GM12801 (cell line): ENCODE data around the gene SMYD1.

Experiments
- TF ChIP-seq, protein P1 (sequence below): IDR thresholded peaks from one replicate; pipeline ENCODE4 v1.5.1; 2011; ENCODE audit warnings: control low read depth; ENCODE audit not compliant: insufficient read length; ENCODE audit errors: extremely low read depth

The SMYD1 gene

DNA sequence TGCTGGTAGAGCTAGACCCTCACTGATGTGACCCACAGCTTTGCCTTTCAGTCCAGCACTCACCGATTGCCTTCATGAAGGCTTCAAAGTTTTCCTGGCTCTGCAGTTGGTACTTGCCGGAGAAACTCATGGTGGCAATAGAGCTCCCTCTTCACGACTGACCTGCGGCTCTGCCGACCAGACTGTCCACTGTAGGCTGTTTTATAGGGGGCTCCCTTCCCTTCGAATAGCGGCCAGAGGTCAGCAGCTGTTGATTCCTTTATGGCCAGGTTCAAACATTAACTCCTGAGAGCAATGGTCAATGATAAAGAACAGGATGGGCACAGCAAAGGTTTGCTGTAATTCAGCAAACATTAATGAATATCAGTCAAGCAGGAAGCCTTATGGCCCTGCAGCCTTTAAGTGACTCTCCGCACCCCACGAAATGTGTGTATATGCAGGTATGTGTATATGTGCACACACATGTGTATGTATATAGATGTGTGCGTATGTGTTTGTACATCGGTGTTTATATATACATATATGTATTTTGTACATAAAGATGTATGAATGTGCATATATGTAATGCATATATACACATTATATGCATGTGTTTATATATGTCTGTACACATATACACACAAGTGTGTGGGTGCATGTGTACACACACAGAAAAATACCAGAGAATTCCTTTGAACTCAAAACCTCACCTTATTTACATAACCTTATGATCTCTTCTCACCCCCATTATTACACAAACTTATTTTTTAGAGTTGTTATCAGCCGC is 60.4 kb downstream of the SMYD1 start, which contains the start of gene FABP1:
Gene FABP1 (minus strand): TSS at position 175 of the 766 bp plus-strand sequence. CDS start 45 bp downstream, at position 130.
- TF ChIP-seq, protein P1, sequence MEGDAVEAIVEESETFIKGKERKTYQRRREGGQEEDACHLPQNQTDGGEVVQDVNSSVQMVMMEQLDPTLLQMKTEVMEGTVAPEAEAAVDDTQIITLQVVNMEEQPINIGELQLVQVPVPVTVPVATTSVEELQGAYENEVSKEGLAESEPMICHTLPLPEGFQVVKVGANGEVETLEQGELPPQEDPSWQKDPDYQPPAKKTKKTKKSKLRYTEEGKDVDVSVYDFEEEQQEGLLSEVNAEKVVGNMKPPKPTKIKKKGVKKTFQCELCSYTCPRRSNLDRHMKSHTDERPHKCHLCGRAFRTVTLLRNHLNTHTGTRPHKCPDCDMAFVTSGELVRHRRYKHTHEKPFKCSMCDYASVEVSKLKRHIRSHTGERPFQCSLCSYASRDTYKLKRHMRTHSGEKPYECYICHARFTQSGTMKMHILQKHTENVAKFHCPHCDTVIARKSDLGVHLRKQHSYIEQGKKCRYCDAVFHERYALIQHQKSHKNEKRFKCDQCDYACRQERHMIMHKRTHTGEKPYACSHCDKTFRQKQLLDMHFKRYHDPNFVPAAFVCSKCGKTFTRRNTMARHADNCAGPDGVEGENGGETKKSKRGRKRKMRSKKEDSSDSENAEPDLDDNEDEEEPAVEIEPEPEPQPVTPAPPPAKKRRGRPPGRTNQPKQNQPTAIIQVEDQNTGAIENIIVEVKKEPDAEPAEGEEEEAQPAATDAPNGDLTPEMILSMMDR: no peak

DNA sequence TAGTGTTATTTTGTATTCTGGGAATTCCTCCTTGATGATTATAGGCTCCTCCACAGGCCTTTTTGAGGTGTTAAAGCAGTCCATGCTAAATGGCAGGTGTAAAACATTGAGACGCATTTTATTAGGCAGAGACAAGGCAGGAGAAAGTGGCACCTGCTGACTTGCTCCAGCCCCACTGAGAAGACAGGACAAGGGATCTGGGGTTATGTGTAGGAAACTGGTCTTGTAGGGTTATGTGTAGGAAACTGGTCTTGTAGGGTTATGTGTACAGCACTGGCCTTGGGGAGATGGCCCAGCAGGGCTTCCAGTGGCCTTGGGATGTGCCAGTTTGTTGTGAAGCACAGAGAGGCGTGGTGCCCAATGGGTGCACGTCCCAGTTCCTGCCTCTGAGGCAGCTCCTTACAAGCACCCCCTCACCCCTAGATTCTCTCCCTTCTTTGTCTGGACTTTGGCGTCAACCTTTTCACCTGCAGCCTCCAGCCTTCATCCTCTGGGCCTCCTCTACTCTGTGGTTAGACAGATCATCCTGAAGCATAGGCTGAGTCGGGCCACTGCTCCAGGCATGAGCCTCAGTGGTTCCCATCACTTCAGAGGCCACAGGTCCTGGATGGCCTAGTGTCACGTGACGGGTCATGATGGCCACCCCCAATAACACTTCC is 61.2 kb downstream of the SMYD1 start:
- TF ChIP-seq, protein P1: no peak

DNA sequence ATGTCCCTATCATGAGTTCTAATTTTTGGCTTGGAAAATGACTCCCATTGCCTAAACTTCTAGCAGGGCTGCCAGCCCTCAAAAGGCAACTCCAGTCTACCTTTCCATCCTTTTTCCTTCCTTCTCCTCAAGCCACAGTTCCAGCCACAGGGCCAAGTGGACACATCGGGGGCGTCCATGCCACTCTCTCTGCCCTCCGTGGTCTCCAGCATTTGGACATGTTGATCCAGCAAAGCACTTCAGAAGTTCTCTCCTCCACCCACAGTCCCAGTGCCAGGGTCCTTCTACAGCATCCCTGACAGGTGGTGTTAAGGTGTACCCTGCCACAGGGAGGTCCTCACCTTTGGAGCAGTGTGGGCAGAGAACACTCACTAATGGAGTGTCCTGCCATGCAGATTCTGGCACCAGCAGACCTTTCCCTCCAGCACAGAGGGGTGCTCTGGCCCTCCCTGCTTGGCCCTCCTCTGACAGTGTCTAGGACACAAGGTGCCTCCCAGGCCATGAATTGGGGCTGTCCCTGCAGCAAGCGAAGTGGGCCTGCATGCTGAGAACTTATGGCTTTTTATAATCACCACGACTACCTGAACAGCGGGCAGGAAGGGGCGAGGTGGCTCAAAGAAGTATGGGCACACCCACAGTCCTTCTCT is 61.8 kb downstream of the SMYD1 start:
- TF ChIP-seq, protein P1: no peak

DNA sequence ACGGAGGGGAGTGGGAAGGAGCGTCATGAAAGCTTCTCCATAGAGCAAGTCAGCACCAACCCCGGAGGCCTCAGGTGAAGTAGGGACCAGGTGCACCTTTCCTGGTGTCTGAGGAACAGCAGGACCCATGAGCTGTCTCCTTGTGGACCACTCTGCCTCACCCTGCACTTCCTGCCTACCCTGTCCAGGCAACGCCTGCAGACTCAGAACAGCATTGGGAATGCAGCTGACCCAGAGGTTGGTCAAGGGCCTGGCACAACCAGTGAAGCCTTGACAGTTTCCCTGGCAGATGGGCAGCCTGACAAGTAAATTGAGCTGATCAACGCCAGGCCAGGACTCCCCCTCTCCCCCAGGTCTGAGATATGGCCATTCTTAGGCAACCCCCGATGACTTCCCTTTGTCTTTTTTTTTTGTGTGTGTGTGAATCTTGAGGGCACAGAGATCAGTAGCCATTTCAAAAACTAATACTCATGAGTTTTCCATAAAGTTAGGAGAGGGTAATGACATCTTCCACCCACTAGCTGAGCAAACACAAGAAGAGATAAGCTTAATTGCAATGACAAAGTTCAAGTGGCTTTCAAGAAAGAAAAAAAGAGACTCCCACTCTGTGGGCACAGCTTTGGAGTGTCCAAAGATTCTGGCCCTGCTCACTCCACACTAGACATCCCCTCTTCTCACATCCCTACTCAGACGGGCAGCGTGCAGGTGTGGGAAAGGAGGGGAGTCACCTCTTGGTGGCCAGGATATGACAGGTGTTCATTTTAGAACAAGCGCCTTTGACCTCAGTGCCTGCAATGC is 63.8 kb downstream of the SMYD1 start:
- TF ChIP-seq, protein P1: no peak

DNA sequence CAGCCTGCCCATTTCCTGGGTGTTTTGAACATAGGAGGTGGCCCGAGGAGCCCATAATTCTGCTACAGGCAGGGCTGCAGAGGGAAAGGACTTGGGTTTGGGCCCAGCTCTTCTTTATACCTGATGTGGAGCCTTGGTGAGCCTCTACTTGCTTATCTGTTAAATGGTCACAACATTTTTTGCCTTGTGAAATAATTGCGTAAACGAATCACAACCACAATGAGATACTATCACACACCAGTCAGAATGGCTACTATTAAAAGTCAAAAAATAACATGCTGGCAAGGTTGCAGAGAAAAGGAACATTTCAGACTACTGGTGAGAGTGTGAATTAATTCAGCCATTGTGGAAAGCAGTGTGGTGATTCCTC is 64.4 kb downstream of the SMYD1 start:
- TF ChIP-seq, protein P1: no peak

DNA sequence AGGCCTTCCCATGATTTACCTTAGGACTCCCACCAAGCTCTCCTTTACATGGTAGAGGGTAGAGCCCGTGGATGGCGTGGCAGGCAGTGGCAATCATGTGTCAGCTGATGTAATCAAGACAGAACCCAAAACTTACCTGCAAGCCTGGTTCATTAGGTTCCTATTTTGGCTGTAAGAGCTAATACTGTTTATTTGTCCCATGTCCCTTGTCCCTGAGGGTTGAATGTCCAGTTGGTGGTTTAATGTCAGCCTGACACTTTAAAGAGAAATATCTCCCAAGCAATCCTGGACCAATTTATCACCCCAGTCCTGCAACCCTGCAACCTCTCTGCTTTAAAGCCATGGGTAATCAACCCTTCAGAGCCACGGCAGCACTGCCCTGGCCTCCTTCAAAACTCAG is 66.2 kb downstream of the SMYD1 start:
- TF ChIP-seq, protein P1: no peak

DNA sequence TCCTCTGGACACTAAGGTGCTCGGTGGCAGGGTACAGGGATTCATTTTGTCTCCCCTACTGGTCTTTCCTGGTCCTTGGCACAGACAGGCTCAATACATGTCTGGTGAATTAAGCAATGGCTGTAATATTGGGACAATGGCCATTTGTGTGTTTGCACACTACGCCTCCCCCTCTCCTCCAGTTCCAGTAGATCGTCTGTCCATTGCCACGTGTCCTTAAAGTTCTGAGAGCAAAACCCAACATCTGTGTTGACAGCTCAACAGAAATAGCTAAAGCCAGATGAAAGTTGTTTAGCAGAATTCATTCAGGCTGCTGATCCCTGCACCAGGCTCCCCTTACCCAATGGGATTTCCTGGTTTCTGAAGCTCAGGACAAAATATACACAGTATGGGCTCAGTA is 69.2 kb downstream of the SMYD1 start:
- TF ChIP-seq, protein P1: no peak
